ENCODE results near the gene UNC5CL.

The UNC5CL gene

GRCh38 chr6:40999569-40999968, 39.5 kb downstream of the UNC5CL start:
- DNase-seq: peak; percentile 19

- no peak for DNase-seq
These were observed 40.4 kb downstream of the UNC5CL start for GRCh38 chr6:40998661-40999060.

GRCh38 chr6:40997234-40997957, 41.6 kb downstream of the UNC5CL start:
- DNase-seq: no peak

- no peak for DNase-seq
These were observed 42.3 kb downstream of the UNC5CL start for GRCh38 chr6:40996591-40997233.

GRCh38 chr6:40992746-40993145, 46.3 kb downstream of the UNC5CL start:
- DNase-seq: no peak

GRCh38 chr6:40990301-40990700, 48.7 kb downstream of the UNC5CL start:
- no peak for DNase-seq

GRCh38 chr6:40989204-40990169, 49.5 kb downstream of the UNC5CL start:
- DNase-seq: no peak

GRCh38 chr6:40988634-40989033, 50.4 kb downstream of the UNC5CL start:
- DNase-seq: no peak

- no peak for DNase-seq
These were observed 51.9 kb downstream of the UNC5CL start for GRCh38 chr6:40986921-40987819.

- no peak for DNase-seq
These were observed 52.7 kb downstream of the UNC5CL start for GRCh38 chr6:40986364-40986763.

- DNase-seq: no peak
These were observed 55.3 kb downstream of the UNC5CL start for GRCh38 chr6:40983752-40984151.

GRCh38 chr6:40982917-40983316, 56.1 kb downstream of the UNC5CL start:
- no peak for DNase-seq

GRCh38 chr6:40978687-40979289, 60.2 kb downstream of the UNC5CL start:
- no peak for DNase-seq

- no peak for DNase-seq
These were observed 61.3 kb downstream of the UNC5CL start for GRCh38 chr6:40977695-40978094.

GRCh38 chr6:40977085-40977484, 61.9 kb downstream of the UNC5CL start:
- no peak for DNase-seq
